Ovary (tissue), 3 donors: ENCODE data around the gene RSF1.

Source experiments
- CTCF ChIP-seq, 3 donors: fragments of 450-650 bp in 2 of 3; fragments of 200-600 bp in 1 of 3; IDR thresholded peaks; one replicate each; pipeline versions ENCODE4 v1.5.1 to v1.8.0; 2016 to 2022; ENCODE audit warnings: antibody characterized with exemption in 3 of 3, mild to moderate bottlenecking in 1 of 3
- EP300 ChIP-seq: sonication (generic); formaldehyde crosslinking; IDR thresholded peaks from one replicate; pipeline ENCODE4 v1.6.1; 2017; ENCODE audit warnings: antibody characterized with exemption
- POLR2A ChIP-seq: fragments of 450-650 bp; IDR thresholded peaks from one replicate; pipeline ENCODE4 v1.6.1; 2017; ENCODE audit warnings: antibody characterized with exemption, mild to moderate bottlenecking, moderate library complexity
- donor health status: DM: no; HTN: no; CAD: no.

- TF ChIP-seq EP300 (no peak), CTCF (IDR thresholded peaks at IDR 0.05) (no peak), POLR2A (no peak)
Measured at GRCh38 chr11:77823775-77824174, 3.3 kb upstream of the RSF1 start.
